HAP-1 (cell line): Measurements from ENCODE around the gene ODAD2.

Source experiments
- DNase-seq, 2 experiments: peaks; one replicate each; pipeline ENCODE4 v3.0.0-alpha.2; 2016 to 2020; ENCODE audit warnings: low spot score in 2 of 2
- H3K27me3 ChIP-seq: fragments of 250-450 bp; sonication (Bioruptor Pico); 2 replicates; pipeline ENCODE4 v1.5.1; 2020; ENCODE audit warnings: low read depth, mild to moderate bottlenecking, moderate library complexity
- H3K36me3 ChIP-seq: fragments of 250-450 bp; sonication (Bioruptor Pico); replicated peaks from 2 replicates; pipeline ENCODE4 v1.5.1; 2020; ENCODE audit warnings: mild to moderate bottlenecking
- H3K4me1 ChIP-seq: fragments of 250-450 bp; sonication (Bioruptor Pico); 2 replicates; pipeline ENCODE4 v1.5.1; 2020; ENCODE audit warnings: mild to moderate bottlenecking
- H3K4me3 ChIP-seq: fragments of 250-450 bp; sonication (Bioruptor Pico); 2 replicates; pipeline ENCODE4 v1.5.1; 2020; ENCODE audit warnings: mild to moderate bottlenecking, moderate library complexity
- H3K9me3 ChIP-seq: fragments of 250-450 bp; sonication (Bioruptor Pico); 2 replicates; pipeline ENCODE4 v1.5.1; 2020; ENCODE audit warnings: mild to moderate bottlenecking, moderate library complexity
- in situ Hi-C: fragments of 300-500 bp; cut with MboI; formaldehyde crosslinking; loops from 3 replicates; pipeline ENCODE4 v1.14.3; 2020; ENCODE audit warnings: low sequenced_read_pairs, inconsistent platforms, mixed read lengths

ODAD2 gene, protein sequence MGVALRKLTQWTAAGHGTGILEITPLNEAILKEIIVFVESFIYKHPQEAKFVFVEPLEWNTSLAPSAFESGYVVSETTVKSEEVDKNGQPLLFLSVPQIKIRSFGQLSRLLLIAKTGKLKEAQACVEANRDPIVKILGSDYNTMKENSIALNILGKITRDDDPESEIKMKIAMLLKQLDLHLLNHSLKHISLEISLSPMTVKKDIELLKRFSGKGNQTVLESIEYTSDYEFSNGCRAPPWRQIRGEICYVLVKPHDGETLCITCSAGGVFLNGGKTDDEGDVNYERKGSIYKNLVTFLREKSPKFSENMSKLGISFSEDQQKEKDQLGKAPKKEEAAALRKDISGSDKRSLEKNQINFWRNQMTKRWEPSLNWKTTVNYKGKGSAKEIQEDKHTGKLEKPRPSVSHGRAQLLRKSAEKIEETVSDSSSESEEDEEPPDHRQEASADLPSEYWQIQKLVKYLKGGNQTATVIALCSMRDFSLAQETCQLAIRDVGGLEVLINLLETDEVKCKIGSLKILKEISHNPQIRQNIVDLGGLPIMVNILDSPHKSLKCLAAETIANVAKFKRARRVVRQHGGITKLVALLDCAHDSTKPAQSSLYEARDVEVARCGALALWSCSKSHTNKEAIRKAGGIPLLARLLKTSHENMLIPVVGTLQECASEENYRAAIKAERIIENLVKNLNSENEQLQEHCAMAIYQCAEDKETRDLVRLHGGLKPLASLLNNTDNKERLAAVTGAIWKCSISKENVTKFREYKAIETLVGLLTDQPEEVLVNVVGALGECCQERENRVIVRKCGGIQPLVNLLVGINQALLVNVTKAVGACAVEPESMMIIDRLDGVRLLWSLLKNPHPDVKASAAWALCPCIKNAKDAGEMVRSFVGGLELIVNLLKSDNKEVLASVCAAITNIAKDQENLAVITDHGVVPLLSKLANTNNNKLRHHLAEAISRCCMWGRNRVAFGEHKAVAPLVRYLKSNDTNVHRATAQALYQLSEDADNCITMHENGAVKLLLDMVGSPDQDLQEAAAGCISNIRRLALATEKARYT

DNA sequence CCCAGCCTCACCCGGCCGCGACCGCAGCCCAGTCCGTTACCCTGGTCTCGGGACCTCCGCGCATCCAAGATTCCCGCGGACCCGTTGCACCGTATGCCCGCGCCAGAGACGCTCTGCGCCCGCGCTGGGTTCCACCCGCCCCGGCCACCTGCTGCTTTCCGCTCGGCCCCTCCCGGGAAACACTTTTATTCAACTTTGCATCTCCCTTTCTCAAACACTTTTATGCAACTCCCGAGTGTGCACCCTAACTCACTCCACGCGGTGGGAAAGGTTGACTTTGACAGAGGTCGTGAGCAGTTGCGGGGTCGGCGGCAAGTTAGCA is at the start of gene ODAD2:
TSS of gene ODAD2 (minus strand) at position 126 of the 322 bp plus-strand sequence. CDS start 3,937 bp downstream, outside the sequence.
- peaks cover 11% of the 10 kb centered on the region; the same call in 1 of the 2 replicates for H3K4me1 ChIP-seq
- no peaks in the 10 kb centered on the region for H3K36me3 ChIP-seq
- no peaks in the 10 kb centered on the region for H3K27me3 ChIP-seq
- peak within 1 kb of the TSS; percentile 44 for H3K4me3 ChIP-seq
- no peaks in the 10 kb centered on the region for H3K9me3 ChIP-seq
- in situ Hi-C loops, result no loop called here
- DNase-seq, result peak in 1 of 2 experiments; percentile 12

DNA sequence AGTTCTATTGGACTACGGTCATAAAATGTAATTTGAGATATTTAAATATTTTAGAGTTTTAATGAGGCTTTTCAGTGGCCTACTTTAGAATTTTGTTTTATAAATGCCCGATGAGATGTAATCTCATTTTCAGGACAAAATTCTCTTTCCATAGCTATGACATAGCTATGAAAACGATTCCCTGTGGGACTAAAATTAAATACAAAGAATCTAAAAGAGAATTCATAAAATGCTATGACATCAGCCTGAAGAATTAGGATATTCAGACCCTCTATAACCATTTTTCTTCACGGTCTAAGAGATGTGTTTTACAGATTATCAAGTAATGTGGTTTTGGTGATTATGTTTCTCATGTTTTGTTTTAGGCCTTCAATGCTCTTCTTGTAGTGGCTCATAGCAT is 48.2 kb upstream of the ODAD2 start:
- H3K4me3 ChIP-seq, result no peak overlapping the region

DNA sequence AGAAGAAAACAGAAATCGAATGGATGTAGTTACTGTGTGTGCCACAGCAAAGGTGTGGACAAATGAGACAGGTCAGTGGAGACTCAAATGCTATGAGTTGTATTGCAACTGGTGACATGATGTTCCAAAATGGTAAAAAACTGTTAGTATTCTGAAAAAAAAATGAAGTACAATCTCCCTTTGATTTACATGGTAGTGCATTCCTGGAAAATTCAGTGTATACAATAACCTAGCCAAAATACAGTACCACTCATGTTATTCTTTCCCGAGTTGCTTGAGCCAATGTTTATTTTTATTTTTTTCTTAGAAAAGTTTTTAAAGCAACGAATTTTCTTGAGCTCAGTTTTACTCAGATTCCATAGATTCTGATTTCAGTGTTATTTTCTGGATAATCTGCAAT is 47.7 kb upstream of the ODAD2 start:
- DNase-seq, result no peak
- Histone ChIP-seq H3K27me3 (no peaks in the 10 kb centered on the region), H3K4me3 (no peak overlapping the region), H3K9me3 (no peaks in the 10 kb centered on the region), H3K36me3 (no peaks in the 10 kb centered on the region), H3K4me1 (no peaks in the 10 kb centered on the region)
- in situ Hi-C loops, result no loop called here

More for the DNA sequence above, 48.2 kb upstream of the ODAD2 start:
- DNase-seq, result no peak
- Histone ChIP-seq H3K36me3 (no peaks in the 10 kb centered on the region), H3K4me1 (no peaks in the 10 kb centered on the region), H3K9me3 (no peaks in the 10 kb centered on the region), H3K27me3 (no peaks in the 10 kb centered on the region)
- in situ Hi-C loops, result no loop called here

DNA sequence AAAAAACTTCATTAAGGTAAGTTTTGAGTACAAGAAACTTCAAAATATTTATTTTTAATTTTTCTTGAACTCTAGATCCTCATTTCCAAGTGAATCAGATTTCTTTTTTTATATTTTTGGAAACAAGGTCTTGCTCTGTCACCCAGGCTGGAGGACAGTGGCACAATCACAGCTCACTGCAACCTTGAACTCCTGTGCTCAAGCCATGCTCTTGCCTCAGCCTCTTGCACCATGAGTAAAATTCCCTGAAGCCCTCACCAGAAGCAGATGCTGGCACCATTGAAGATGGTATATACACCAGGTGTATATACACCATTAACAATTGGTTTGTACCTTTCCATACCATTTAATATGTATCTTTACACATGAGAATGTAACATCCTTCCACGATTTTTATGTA is 45.1 kb upstream of the ODAD2 start:
- Histone ChIP-seq H3K36me3 (no peaks in the 10 kb centered on the region), H3K4me3 (no peak overlapping the region), H3K27me3 (no peaks in the 10 kb centered on the region), H3K4me1 (no peaks in the 10 kb centered on the region), H3K9me3 (no peaks in the 10 kb centered on the region)
- in situ Hi-C loops, result no loop called here
- DNase-seq, result no peak

DNA sequence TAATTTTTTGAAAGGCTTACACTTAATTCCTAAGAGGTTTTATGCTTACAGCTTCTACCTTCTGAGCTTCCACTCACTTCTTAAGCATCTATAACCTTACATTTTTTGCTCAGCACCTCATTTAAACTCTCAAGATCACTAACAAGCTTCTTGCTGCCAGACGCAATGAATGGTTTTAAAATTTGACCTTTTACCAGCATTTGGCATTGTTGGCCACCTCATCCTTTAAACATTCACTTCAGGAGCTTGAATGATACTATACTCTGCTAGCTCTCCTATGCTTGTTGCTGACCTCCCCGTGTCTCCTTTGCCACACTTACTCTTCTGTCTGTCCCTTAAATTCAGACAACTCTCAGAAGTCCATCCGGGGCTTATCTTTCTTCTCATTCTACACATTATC is 37.7 kb upstream of the ODAD2 start:
- H3K36me3 ChIP-seq, result no peaks in the 10 kb centered on the region
- in situ Hi-C loops, result no loop called here
- H3K4me1 ChIP-seq, result no peaks in the 10 kb centered on the region
- 0 out of 2 replicates have a peak, but pooled peaks cover 4% of the 10 kb centered on the region for H3K27me3 ChIP-seq
- no peak for DNase-seq
- H3K9me3 ChIP-seq, result no peaks in the 10 kb centered on the region
- no peak overlapping the region for H3K4me3 ChIP-seq

DNA sequence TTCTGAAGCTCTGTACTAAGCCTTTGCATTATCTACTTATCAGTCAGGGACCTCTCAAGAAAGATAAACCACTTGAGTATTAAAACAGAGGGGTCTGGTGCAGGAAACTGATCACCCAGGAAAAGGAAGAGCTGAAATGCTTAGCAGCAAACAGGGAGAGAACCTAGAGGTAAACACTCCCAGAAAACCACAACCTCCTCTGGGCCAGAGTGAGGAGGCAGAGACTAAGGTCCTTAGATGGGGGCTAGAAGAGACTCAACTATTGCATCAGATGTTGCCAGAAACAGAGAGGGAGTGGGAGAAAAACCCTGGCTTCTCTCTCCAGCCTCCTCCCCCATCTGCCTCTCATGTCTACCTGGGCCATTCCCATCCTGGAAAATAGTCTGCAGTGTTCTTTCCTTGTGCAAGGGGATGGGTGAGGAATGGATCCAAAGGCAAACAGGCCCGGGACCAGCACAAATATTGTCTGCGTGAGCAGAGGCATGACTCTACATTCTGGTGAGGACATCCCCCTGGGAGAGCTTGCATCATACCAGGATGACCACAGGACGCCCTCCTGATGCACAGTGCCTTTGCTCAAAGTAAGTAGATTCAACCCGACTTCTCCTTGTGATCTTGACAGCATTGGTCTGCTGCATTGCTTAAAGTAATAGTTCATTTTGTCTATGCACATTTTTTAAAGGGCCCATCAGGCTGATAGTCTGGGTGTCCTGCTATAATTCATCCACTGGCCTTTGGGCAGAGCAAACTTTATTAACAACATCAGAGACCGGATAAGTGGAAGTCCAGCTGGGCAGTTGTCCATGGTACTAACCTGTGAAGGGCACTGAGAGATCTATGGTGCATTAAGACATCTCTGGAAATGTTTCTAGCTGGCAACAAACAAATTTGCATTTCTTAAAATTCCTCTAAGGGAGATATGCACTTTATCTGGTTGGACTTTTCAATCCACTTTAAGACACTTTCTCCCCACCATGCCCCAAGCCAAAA is 22.4 kb upstream of the ODAD2 start:
- Histone ChIP-seq H3K4me3 (no peak overlapping the region), H3K27me3 (0 out of 2 replicates have a peak, but pooled peaks cover 2% of the 10 kb centered on the region), H3K36me3 (no peaks in the 10 kb centered on the region), H3K9me3 (no peaks in the 10 kb centered on the region), H3K4me1 (no peaks in the 10 kb centered on the region)
- in situ Hi-C loops, result no loop called here
- DNase-seq, result no peak

DNA sequence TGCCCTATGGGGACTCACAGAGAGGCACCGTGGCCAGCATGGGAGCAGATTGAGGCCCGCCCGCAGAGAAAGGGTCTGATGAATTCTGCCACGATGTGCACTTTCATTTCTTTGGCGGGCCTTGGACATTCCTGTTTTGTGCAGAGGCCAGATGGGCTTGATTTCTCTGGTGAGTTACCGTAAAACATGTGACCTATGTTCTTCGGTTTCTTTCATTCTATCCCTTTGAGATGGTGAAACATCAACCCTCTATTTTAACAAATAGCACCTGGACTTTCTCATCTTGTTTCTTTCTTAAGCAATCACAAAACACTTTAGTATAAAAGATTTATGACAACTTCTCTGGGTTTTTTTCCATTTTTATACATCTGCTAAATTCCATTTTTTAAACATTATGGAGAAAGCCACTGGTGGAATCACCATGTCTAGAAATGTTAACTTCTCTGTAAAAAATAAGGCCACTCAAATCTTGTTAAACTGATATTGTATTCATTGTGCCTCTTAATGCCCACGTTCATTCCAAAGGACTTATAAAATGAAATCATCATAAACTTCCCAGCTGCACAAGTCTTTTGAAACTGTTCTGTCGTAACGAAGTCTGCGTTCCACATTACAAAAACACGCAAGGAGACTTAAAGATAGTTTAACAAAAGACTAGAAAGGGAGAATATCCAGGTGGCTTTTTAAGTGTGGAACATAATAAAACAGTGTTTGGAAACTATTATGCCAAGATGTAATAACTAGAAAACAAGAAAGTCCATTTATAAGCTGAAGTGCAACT is 21.4 kb upstream of the ODAD2 start:
- Histone ChIP-seq H3K4me3 (no peak overlapping the region), H3K27me3 (0 out of 2 replicates have a peak, but pooled peaks cover 5% of the 10 kb centered on the region), H3K36me3 (no peaks in the 10 kb centered on the region), H3K4me1 (no peaks in the 10 kb centered on the region), H3K9me3 (no peaks in the 10 kb centered on the region)
- in situ Hi-C loops, result no loop called here
- DNase-seq, result no peak

DNA sequence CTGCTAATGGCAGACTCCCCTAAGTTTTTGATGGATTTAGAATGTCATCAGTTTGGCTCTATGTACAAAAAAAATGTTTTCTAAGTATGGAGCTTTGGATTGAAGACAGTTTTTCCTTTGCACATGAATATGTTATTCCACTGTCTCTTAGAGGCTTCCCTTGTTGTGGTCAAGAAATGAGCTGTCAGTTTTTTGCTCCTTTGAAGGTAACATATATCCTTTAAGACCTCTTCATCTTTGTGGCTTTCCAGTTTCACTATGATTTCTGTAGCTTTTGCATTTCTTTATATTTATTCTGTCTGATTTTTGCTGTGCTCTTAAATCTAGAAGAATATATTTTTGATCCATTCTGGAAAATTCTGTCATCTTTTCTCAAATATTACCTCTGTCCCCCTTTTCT is 15.8 kb upstream of the ODAD2 start:
- in situ Hi-C loops, result no loop called here
- DNase-seq, result no peak
- no peaks in the 10 kb centered on the region for H3K4me1 ChIP-seq
- no peaks in the 10 kb centered on the region for H3K9me3 ChIP-seq
- no peak overlapping the region for H3K4me3 ChIP-seq
- no peaks in the 10 kb centered on the region for H3K36me3 ChIP-seq
- H3K27me3 ChIP-seq, result peaks cover 11% of the 10 kb centered on the region

DNA sequence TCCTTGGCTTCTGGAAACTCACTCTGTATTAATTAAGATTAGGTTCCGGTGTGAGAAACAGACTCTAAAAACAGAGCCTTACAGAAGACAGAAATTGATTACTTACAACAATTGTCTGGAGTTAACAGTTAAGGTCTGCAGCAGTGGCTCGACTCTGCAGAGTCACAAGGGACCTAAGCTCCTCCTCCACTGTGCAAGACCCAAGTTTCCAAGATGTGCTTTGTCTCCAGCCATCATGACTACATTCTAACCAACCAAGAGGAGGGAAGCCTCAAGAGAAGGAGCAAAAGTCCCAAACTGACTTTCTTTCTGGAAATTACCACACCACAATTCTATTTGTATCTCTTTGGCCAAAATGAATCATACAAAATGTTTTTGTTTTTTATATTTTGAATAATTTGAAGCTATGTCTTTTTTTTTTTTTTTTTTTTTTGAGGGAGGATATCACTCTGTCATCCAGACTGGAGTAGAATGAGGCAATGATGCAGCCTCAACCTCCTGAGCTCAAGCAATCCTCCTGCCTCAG is 14.2 kb upstream of the ODAD2 start:
- Histone ChIP-seq H3K36me3 (no peaks in the 10 kb centered on the region), H3K27me3 (peaks cover 11% of the 10 kb centered on the region), H3K4me1 (no peaks in the 10 kb centered on the region), H3K4me3 (no peak overlapping the region), H3K9me3 (no peaks in the 10 kb centered on the region)
- DNase-seq, result no peak
- in situ Hi-C loops, result no loop called here

DNA sequence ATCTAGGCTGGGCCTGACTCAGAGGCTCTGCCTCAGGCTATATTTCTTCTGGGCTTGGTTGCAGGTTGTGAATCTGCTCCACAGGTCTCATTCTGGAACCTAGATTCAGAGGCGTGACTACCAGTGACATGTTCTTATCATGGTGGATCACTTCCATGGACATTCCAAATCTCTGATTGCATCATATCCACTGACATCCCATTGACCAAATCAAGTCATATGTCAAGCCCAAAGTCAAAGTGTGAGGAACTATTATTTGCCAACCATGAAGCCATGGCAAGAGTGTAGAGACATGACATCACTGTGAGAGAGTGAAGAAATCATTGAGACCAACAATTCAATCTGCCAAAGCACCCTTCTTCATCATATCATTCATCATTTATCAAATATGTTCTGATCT is 11.9 kb upstream of the ODAD2 start:
- no peaks in the 10 kb centered on the region for H3K4me1 ChIP-seq
- H3K4me3 ChIP-seq, result no peak overlapping the region
- no peaks in the 10 kb centered on the region for H3K36me3 ChIP-seq
- peaks cover 11% of the 10 kb centered on the region for H3K27me3 ChIP-seq
- no peaks in the 10 kb centered on the region for H3K9me3 ChIP-seq
- in situ Hi-C loops, result no loop called here
- no peak for DNase-seq

DNA sequence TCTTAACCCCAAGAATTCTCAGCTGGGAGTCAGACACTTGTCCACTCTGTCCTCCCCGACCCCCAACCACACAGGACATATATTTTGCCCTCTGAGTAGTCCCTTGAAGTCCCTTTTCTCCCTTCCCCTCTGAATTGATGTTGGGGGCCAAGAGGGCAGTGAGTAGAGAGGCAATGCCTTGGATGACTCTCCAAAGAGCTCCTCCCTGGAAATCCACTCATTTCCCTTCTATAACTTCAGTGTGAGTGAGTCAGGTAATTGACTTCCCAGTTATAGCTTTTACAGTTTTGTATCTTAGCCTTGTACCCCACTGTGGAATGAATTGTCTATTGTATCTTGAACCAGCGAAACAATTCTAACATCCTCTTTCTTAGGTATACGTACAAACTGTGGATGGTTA is 9.2 kb upstream of the ODAD2 start:
- in situ Hi-C loops, result no loop called here
- no peak overlapping the region for H3K4me3 ChIP-seq
- DNase-seq, result no peak
- no peaks in the 10 kb centered on the region for H3K36me3 ChIP-seq
- no peaks in the 10 kb centered on the region for H3K4me1 ChIP-seq
- peaks cover 3% of the 10 kb centered on the region; the same call in 1 of the 2 replicates for H3K27me3 ChIP-seq
- H3K9me3 ChIP-seq, result no peaks in the 10 kb centered on the region

DNA sequence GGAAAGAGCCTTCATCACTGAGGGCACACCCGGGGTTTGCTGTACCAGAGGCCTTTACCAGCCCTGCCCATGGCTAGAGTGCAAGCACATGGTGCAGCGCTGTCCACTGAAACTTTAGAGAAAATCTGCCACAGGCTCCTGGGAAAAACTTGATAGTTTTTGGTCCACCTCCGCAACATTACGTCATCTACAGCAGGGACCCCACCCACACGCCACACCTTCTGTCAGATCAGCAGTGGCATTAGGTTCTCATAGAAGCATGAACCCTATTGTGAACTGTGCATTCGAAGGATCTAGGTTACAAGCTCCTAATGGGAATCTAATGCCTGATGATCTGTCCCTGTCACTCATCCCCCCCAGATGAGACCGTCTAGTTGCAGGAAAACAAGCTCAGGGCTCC is 2.5 kb upstream of the ODAD2 start:
- in situ Hi-C loops, result no loop called here
- peaks cover 11% of the 10 kb centered on the region; the same call in 1 of the 2 replicates for H3K4me1 ChIP-seq
- no peaks in the 10 kb centered on the region for H3K27me3 ChIP-seq
- H3K4me3 ChIP-seq, result no peak overlapping the region
- DNase-seq, result no peak
- no peaks in the 10 kb centered on the region for H3K36me3 ChIP-seq
- H3K9me3 ChIP-seq, result no peaks in the 10 kb centered on the region
